WTC11 (cell line): ENCODE data around the gene RUVBL1.

Experiments used
- CTCF ChIP-seq: fragments of 200-600 bp; IDR thresholded peaks from 2 replicates; pipeline ENCODE4 v1.8.0; 2022; ENCODE audit warnings: antibody characterized with exemption
- USF1 ChIP-seq: sonication (generic); formaldehyde crosslinking; IDR thresholded peaks from 2 replicates; pipeline ENCODE4 v1.8.0; 2022; ENCODE audit warnings: mild to moderate bottlenecking, missing genetic modification reagents

GRCh38 chr3:128160661-128161060 is 37.0 kb upstream of the RUVBL1 start:
- TF ChIP-seq USF1 (CRISPR knock-in tag) (no peak), CTCF (no peak)
